Activated naive CD8-positive, alpha-beta T cell treated with anti-CD3 and anti-CD28 coated beads, Interleukin-2, amount 50 U/mL, for 24 hours (primary cell): ENCODE data around the gene ANKRD61.
"Not testable (repeated sequence)": the region's sequence is repeated elsewhere in the genome, so short reads cannot be mapped to it uniquely, and the experiment has no call there.

Experiments used
- ATAC-seq: fragments of 150-1000 bp; cut with Tn5 transposase; one replicate; pipeline ENCODE4 v1.10.0; 2021
- DNase-seq: peaks from one replicate; pipeline ENCODE4 v3.0.0; 2021
- H3K27ac Mint-ChIP-seq: one replicate; pipeline ENCODE4 v1.8.0; 2021; ENCODE audit warnings: mild to moderate bottlenecking, mixed read lengths
- H3K27me3 Mint-ChIP-seq: one replicate; pipeline ENCODE4 v1.8.0; 2021; ENCODE audit warnings: mixed read lengths
- H3K36me3 Mint-ChIP-seq: one replicate; pipeline ENCODE4 v1.8.0; 2021; ENCODE audit warnings: low read depth, mixed read lengths
- H3K4me1 Mint-ChIP-seq: one replicate; pipeline ENCODE4 v1.8.0; 2021; ENCODE audit warnings: mixed read lengths
- H3K4me3 Mint-ChIP-seq: one replicate; pipeline ENCODE4 v1.8.0; 2021; ENCODE audit warnings: mild to moderate bottlenecking, moderate library complexity, mixed read lengths
- H3K9me3 Mint-ChIP-seq: one replicate; pipeline ENCODE4 v1.8.0; 2021; ENCODE audit warnings: mixed read lengths

Gene ANKRD61

GRCh38 chr7:6030988-6031387, at the start of gene ANKRD61:
Gene ANKRD61 (plus strand): TSS chr7:6031376. CDS start chr7:6031376, 0 bp downstream.
- DNase-seq (no peak), ATAC-seq (no peak)
- Mint-ChIP-seq H3K36me3 (peaks cover 46% of the 10 kb centered on the region), H3K9me3 (no peaks in the 10 kb centered on the region), H3K27me3 (no peaks in the 10 kb centered on the region), H3K4me3 (no peak within 1 kb of the TSS), H3K27ac (peak within 1 kb of the TSS; percentile 56), H3K4me1 (peaks cover 24% of the 10 kb centered on the region)

- H3K36me3 Mint-ChIP-seq: peaks cover 25% of the 10 kb centered on the region
- H3K27me3 Mint-ChIP-seq, H3K27ac Mint-ChIP-seq, H3K4me1 Mint-ChIP-seq, H3K4me3 Mint-ChIP-seq, DNase-seq, ATAC-seq, H3K9me3 Mint-ChIP-seq: not testable (repeated sequence)
These were observed 44.1 kb upstream of the ANKRD61 start for GRCh38 chr7:5987061-5987460.

GRCh38 chr7:5997210-5997808, 33.9 kb upstream of the ANKRD61 start:
- Mint-ChIP-seq H3K4me1 (no peaks in the 10 kb centered on the region), H3K36me3 (peaks cover 34% of the 10 kb centered on the region), H3K27me3 (no peaks in the 10 kb centered on the region), H3K4me3 (no peak overlapping the region), H3K27ac (no peak overlapping the region), H3K9me3 (no peaks in the 10 kb centered on the region)
- DNase-seq (no peak), ATAC-seq (no peak)

GRCh38 chr7:6007386-6007785, 23.8 kb upstream of the ANKRD61 start:
- H3K4me1 Mint-ChIP-seq: peaks cover 36% of the 10 kb centered on the region
- no peaks in the 10 kb centered on the region for H3K9me3 Mint-ChIP-seq
- no peaks in the 10 kb centered on the region for H3K27me3 Mint-ChIP-seq
- peaks cover 28% of the 10 kb centered on the region for H3K36me3 Mint-ChIP-seq
- ATAC-seq (no peak), DNase-seq (no peak)
- peak overlapping the region; percentile 87 for H3K4me3 Mint-ChIP-seq
- peak overlapping the region; percentile 74 for H3K27ac Mint-ChIP-seq

GRCh38 chr7:6007835-6008590, 23.2 kb upstream of the ANKRD61 start:
- peaks cover 31% of the 10 kb centered on the region for H3K36me3 Mint-ChIP-seq
- H3K9me3 Mint-ChIP-seq, H3K27me3 Mint-ChIP-seq, DNase-seq, ATAC-seq: not testable (repeated sequence)
- H3K4me3 Mint-ChIP-seq: peak overlapping the region; percentile 87
- H3K27ac Mint-ChIP-seq: peak overlapping the region; percentile 94
- peaks cover 41% of the 10 kb centered on the region for H3K4me1 Mint-ChIP-seq

GRCh38 chr7:6008668-6009611, 22.2 kb upstream of the ANKRD61 start, which contains the start of the genes AIMP2 and PMS2:
Gene AIMP2 (plus strand): TSS chr7:6009272. CDS start chr7:6009364, 92 bp downstream.
Gene PMS2 (minus strand): TSS chr7:6009049. CDS start chr7:6009019, 30 bp downstream.
- Mint-ChIP-seq H3K4me1 (peaks cover 42% of the 10 kb centered on the region), H3K27ac (peak within 1 kb of the TSS; percentile 94), H3K27me3 (no peaks in the 10 kb centered on the region), H3K9me3 (no peaks in the 10 kb centered on the region), H3K4me3 (peak within 1 kb of the TSS; percentile 87), H3K36me3 (peaks cover 29% of the 10 kb centered on the region)
- DNase-seq (peak; percentile 97), ATAC-seq (peak; percentile 95)

GRCh38 chr7:6010370-6010769, 20.8 kb upstream of the ANKRD61 start:
- Mint-ChIP-seq H3K27ac (peak overlapping the region; percentile 94), H3K4me1 (peaks cover 47% of the 10 kb centered on the region), H3K36me3 (peaks cover 38% of the 10 kb centered on the region), H3K4me3 (peak overlapping the region; percentile 87)
- not testable (repeated sequence) for ATAC-seq, DNase-seq, H3K27me3 Mint-ChIP-seq, H3K9me3 Mint-ChIP-seq

GRCh38 chr7:6011541-6011940, 19.6 kb upstream of the ANKRD61 start:
- peaks cover 47% of the 10 kb centered on the region for H3K36me3 Mint-ChIP-seq
- no peaks in the 10 kb centered on the region for H3K9me3 Mint-ChIP-seq
- H3K27me3 Mint-ChIP-seq: no peaks in the 10 kb centered on the region
- no peak for DNase-seq
- H3K4me3 Mint-ChIP-seq: peak overlapping the region; percentile 87
- peaks cover 47% of the 10 kb centered on the region for H3K4me1 Mint-ChIP-seq
- peak overlapping the region; percentile 8 for H3K27ac Mint-ChIP-seq
- ATAC-seq: no peak

- peak overlapping the region; percentile 43 for H3K27ac Mint-ChIP-seq
- H3K4me1 Mint-ChIP-seq: peaks cover 39% of the 10 kb centered on the region
- H3K9me3 Mint-ChIP-seq: no peaks in the 10 kb centered on the region
- no peak for ATAC-seq
- no peak overlapping the region for H3K4me3 Mint-ChIP-seq
- DNase-seq: no peak
- no peaks in the 10 kb centered on the region for H3K27me3 Mint-ChIP-seq
- H3K36me3 Mint-ChIP-seq: peaks cover 51% of the 10 kb centered on the region
These were observed 18.6 kb upstream of the ANKRD61 start for GRCh38 chr7:6012355-6013104.

- no peak for DNase-seq
- ATAC-seq: no peak
- no peak overlapping the region for H3K4me3 Mint-ChIP-seq
- H3K9me3 Mint-ChIP-seq: no peaks in the 10 kb centered on the region
- peak overlapping the region; percentile 80 for H3K27ac Mint-ChIP-seq
- H3K27me3 Mint-ChIP-seq: no peaks in the 10 kb centered on the region
- H3K36me3 Mint-ChIP-seq: peaks cover 55% of the 10 kb centered on the region
- H3K4me1 Mint-ChIP-seq: peaks cover 22% of the 10 kb centered on the region
These were observed 15.1 kb upstream of the ANKRD61 start for GRCh38 chr7:6015917-6016652.

- peak overlapping the region; percentile 80 for H3K27ac Mint-ChIP-seq
- peaks cover 17% of the 10 kb centered on the region for H3K4me1 Mint-ChIP-seq
- DNase-seq (no peak), ATAC-seq (no peak)
- H3K27me3 Mint-ChIP-seq: no peaks in the 10 kb centered on the region
- H3K36me3 Mint-ChIP-seq: peaks cover 54% of the 10 kb centered on the region
- H3K9me3 Mint-ChIP-seq: no peaks in the 10 kb centered on the region
- no peak overlapping the region for H3K4me3 Mint-ChIP-seq
These were observed 14.6 kb upstream of the ANKRD61 start for GRCh38 chr7:6016653-6016966.

GRCh38 chr7:6020371-6021286, 10.5 kb upstream of the ANKRD61 start:
- Mint-ChIP-seq H3K27ac (no peak overlapping the region), H3K4me3 (no peak overlapping the region), H3K36me3 (peaks cover 57% of the 10 kb centered on the region), H3K4me1 (peaks cover under 1% of the 10 kb centered on the region), H3K9me3 (no peaks in the 10 kb centered on the region), H3K27me3 (no peaks in the 10 kb centered on the region)
- ATAC-seq (no peak), DNase-seq (no peak)

- ATAC-seq: no peak
- Mint-ChIP-seq H3K4me3 (no peak overlapping the region), H3K27me3 (no peaks in the 10 kb centered on the region), H3K9me3 (no peaks in the 10 kb centered on the region), H3K27ac (no peak overlapping the region), H3K36me3 (peaks cover 55% of the 10 kb centered on the region), H3K4me1 (peaks cover 19% of the 10 kb centered on the region)
- no peak for DNase-seq
These were observed 8.5 kb upstream of the ANKRD61 start for GRCh38 chr7:6022707-6023106.
